A673 (cell line): ENCODE results near the gene RASSF8. TPM values are rescaled to one million over a fixed set of nuclear protein-coding genes. Genes with fewer than 3 reads are reported as not detected.

ENCODE experiments used
- BruUV-seq: library from RNA; stranded (reverse); fragments of 400-500 nt; replicated peaks from 2 replicates; lab custom pipeline; 2021; lab: Mats Ljungman, UMichigan
- CTCF ChIA-PET: fragments of 300-600 bp; sonication (Branson Sonifier 250); formaldehyde crosslinking; loops from one replicate; lab custom pipeline; 2022; ENCODE audit warnings: antibody characterized with exemption; lab: Charles Lee
- POLR2A ChIA-PET: fragments of 300-600 bp; sonication (Branson Sonifier 250); formaldehyde crosslinking; loops from one replicate; lab custom pipeline; 2022; ENCODE audit warnings: antibody characterized with exemption; ENCODE audit not compliant: low non-redundant PET; lab: Charles Lee
- DNase-seq: peaks from one replicate; pipeline ENCODE4 v3.0.0-alpha.2; 2015; ENCODE audit warnings: low spot score
- H3K27ac ChIP-seq: fragments of 200-600 bp; sonication (generic); 2 replicates; pipeline ENCODE4 v1.5.1; 2016; ENCODE audit warnings: mixed run types, low read depth, mild to moderate bottlenecking, mixed read lengths, antibody characterized with exemption, low read length; ENCODE audit not compliant: poor library complexity, severe bottlenecking
- H3K27me3 ChIP-seq: fragments of 200-600 bp; sonication (generic); replicated peaks from 2 replicates; pipeline ENCODE4 v1.6.1; 2017; ENCODE audit warnings: mixed run types, low read depth, mild to moderate bottlenecking, mixed read lengths, antibody characterized with exemption, low read length; ENCODE audit not compliant: insufficient read depth, poor library complexity
- H3K36me3 ChIP-seq: fragments of 200-600 bp; sonication (generic); 2 replicates; pipeline ENCODE4 v1.6.1; 2016; ENCODE audit warnings: mixed run types, mild to moderate bottlenecking, mixed read lengths, antibody characterized with exemption, low read length; ENCODE audit not compliant: insufficient read depth, poor library complexity, severe bottlenecking
- H3K4me1 ChIP-seq: fragments of 200-600 bp; sonication (generic); 2 replicates; pipeline ENCODE4 v1.6.1; 2017; ENCODE audit warnings: mixed run types, mild to moderate bottlenecking, mixed read lengths, antibody characterized with exemption, low read length; ENCODE audit not compliant: insufficient read depth, poor library complexity, severe bottlenecking
- H3K4me3 ChIP-seq: fragments of 200-600 bp; sonication (generic); 2 replicates; pipeline ENCODE4 v1.5.1; 2016; ENCODE audit warnings: low read depth, mixed run types, mild to moderate bottlenecking, mixed read lengths, low read length; ENCODE audit not compliant: poor library complexity, severe bottlenecking
- H3K9me3 ChIP-seq: fragments of 200-600 bp; sonication (generic); 2 replicates; pipeline ENCODE4 v1.6.1; 2016; ENCODE audit warnings: mixed run types, low read depth, mild to moderate bottlenecking, mixed read lengths, antibody characterized with exemption, low read length; ENCODE audit not compliant: poor library complexity, severe bottlenecking
- CTCF ChIP-seq: fragments of 300-800, 200-600 bp; sonication (generic); conservative IDR thresholded peaks from 2 replicates; pipeline ENCODE4 v1.5.1; 2017; ENCODE audit warnings: low read depth, mild to moderate bottlenecking, antibody characterized with exemption, low read length, moderate library complexity, mixed read lengths
- EZH2 ChIP-seq: fragments of 200-600 bp; sonication (generic); IDR thresholded peaks from 2 replicates; pipeline ENCODE4 v1.6.1; 2017; ENCODE audit warnings: borderline replicate concordance, low read depth, mild to moderate bottlenecking, mixed read lengths, antibody characterized with exemption, low read length; ENCODE audit not compliant: poor library complexity, severe bottlenecking
- intact Hi-C: fragments of 100-400 bp; cut with micrococcal nuclease; formaldehyde crosslinking; loops from one replicate; pipeline ENCODE4 v1.10.0; 2022; ENCODE audit not compliant: unreplicated experiment
- total RNA-seq: library from RNA; stranded (reverse); gene quantifications from 2 replicates; pipeline ENCODE4 v1.2.3, GENCODE V29; 2021

Gene RASSF8
- total RNA-seq, 1 experiment from 2014 or later: 23.1 TPM

- peaks cover 4% of the 10 kb centered on the region for H3K27me3 ChIP-seq
- no peaks in the 10 kb centered on the region for H3K9me3 ChIP-seq
- POLR2A ChIA-PET: interaction anchor here (1.0 kb wide), 1 partner anchor 366 kb away, joined by 3 read pairs; no protein-coding TSS in a partner anchor
- no peak for TF ChIP-seq EZH2
- TF ChIP-seq CTCF: no peak
- H3K36me3 ChIP-seq: no peaks in the 10 kb centered on the region
- intact Hi-C loops: no loop called here
- no peak for DNase-seq
- no peak overlapping the region for H3K27ac ChIP-seq
- H3K4me1 ChIP-seq: peaks cover 7% of the 10 kb centered on the region
- no peak overlapping the region for H3K4me3 ChIP-seq
- CTCF ChIA-PET: no interaction called here
- BruUV-seq: no TSS peak
Measured at GRCh38 chr12:25932971-25933370, 25.5 kb upstream of the RASSF8 start.

- Histone ChIP-seq H3K27me3 (peaks cover 4% of the 10 kb centered on the region), H3K4me1 (no peaks in the 10 kb centered on the region), H3K36me3 (no peaks in the 10 kb centered on the region), H3K9me3 (no peaks in the 10 kb centered on the region), H3K4me3 (no peak overlapping the region), H3K27ac (no peak overlapping the region)
- CTCF ChIA-PET: no interaction called here
- intact Hi-C loops: no loop called here
- BruUV-seq: no TSS peak
- POLR2A ChIA-PET: no interaction called here
- TF ChIP-seq CTCF (no peak), EZH2 (no peak)
- DNase-seq: no peak
Measured at GRCh38 chr12:25934456-25934855, 24.0 kb upstream of the RASSF8 start.

- H3K9me3 ChIP-seq: no peaks in the 10 kb centered on the region
- DNase-seq: no peak
- no peak overlapping the region for H3K4me3 ChIP-seq
- no TSS peak for BruUV-seq
- peaks cover 4% of the 10 kb centered on the region for H3K27me3 ChIP-seq
- intact Hi-C loops: no loop called here
- H3K4me1 ChIP-seq: no peaks in the 10 kb centered on the region
- no peak for TF ChIP-seq CTCF
- no peak for TF ChIP-seq EZH2
- POLR2A ChIA-PET: no interaction called here
- H3K36me3 ChIP-seq: no peaks in the 10 kb centered on the region
- H3K27ac ChIP-seq: no peak overlapping the region
- CTCF ChIA-PET: no interaction called here
Measured at GRCh38 chr12:25935355-25936144, 22.9 kb upstream of the RASSF8 start.
